MCF 10A (cell line): ENCODE measurements around the gene CHID1. TPM values are rescaled to one million over a fixed set of nuclear protein-coding genes. Genes with fewer than 3 reads are reported as not detected.

Experiments used
- BruUV-seq: library from RNA; stranded (reverse); fragments of 400-500 nt; replicated peaks from 2 replicates; lab custom pipeline; 2021; lab: Mats Ljungman, UMichigan
- CTCF ChIA-PET: fragments of 300-600 bp; sonication (Branson Sonifier 250); formaldehyde crosslinking; extraction: SDS; loops from one replicate; lab custom pipeline; 2021; ENCODE audit warnings: antibody characterized with exemption, inconsistent platforms; lab: Yijun Ruan, JAX
- POLR2A ChIA-PET: fragments of 300-600, 350-650 bp; sonication (Branson Sonifier 250); formaldehyde crosslinking; extraction: SDS; loops from one replicate; lab custom pipeline; 2020; ENCODE audit warnings: antibody characterized with exemption, inconsistent platforms; lab: Yijun Ruan, JAX
- DNase-seq: peaks from one replicate; pipeline ENCODE4 v3.0.0-alpha.2; 2018; ENCODE audit not compliant: unreplicated experiment
- H3K27ac Mint-ChIP-seq: one replicate; pipeline ENCODE4 v1.8.0; 2022; ENCODE audit warnings: mild to moderate bottlenecking, low read depth, mixed read lengths; ENCODE audit not compliant: unreplicated experiment
- H3K27me3 Mint-ChIP-seq: one replicate; pipeline ENCODE4 v1.8.0; 2022; ENCODE audit warnings: mixed read lengths; ENCODE audit not compliant: insufficient read depth, unreplicated experiment
- H3K36me3 Mint-ChIP-seq: one replicate; pipeline ENCODE4 v1.8.0; 2022; ENCODE audit warnings: mild to moderate bottlenecking, moderate library complexity, mixed read lengths; ENCODE audit not compliant: insufficient read depth, unreplicated experiment
- H3K4me1 Mint-ChIP-seq: one replicate; pipeline ENCODE4 v1.8.0; 2022; ENCODE audit warnings: mixed read lengths; ENCODE audit not compliant: insufficient read depth, unreplicated experiment
- H3K4me3 Mint-ChIP-seq: one replicate; pipeline ENCODE4 v1.8.0; 2022; ENCODE audit warnings: mild to moderate bottlenecking, moderate library complexity, mixed read lengths; ENCODE audit not compliant: unreplicated experiment
- H3K9me3 Mint-ChIP-seq: one replicate; pipeline ENCODE4 v1.8.0; 2022; ENCODE audit warnings: mixed read lengths; ENCODE audit not compliant: unreplicated experiment
- CTCF ChIP-seq: fragments of 200-600 bp; IDR thresholded peaks from one replicate; pipeline ENCODE4 v1.8.0; 2022; ENCODE audit warnings: antibody characterized with exemption, mild to moderate bottlenecking; ENCODE audit not compliant: unreplicated experiment
- intact Hi-C: fragments of 100-400 bp; cut with micrococcal nuclease; formaldehyde crosslinking; loops from 2 replicates; pipeline ENCODE4 v1.14.1; 2022
- total RNA-seq: library from RNA; stranded (reverse); gene quantifications from 2 replicates; pipeline ENCODE4 v1.2.3, GENCODE V29; 2022

Gene CHID1
- total RNA-seq, 1 experiment from 2014 or later = 94.8 TPM

GRCh38 chr11:872799-873198 is 37.8 kb downstream of the CHID1 start:
- no peak overlapping the region for H3K4me3 Mint-ChIP-seq
- CTCF ChIA-PET = interaction anchor here (1.1 kb wide), 1 partner anchor 179 kb away, joined by 3 read pairs; no protein-coding TSS in a partner anchor
- H3K9me3 Mint-ChIP-seq = no peaks in the 10 kb centered on the region
- POLR2A ChIA-PET = interaction anchor here (0.8 kb wide), 1 partner anchor 19 kb away, joined by 3 read pairs; no protein-coding TSS in a partner anchor
- no peaks in the 10 kb centered on the region for H3K4me1 Mint-ChIP-seq
- no TSS peak for BruUV-seq
- H3K27ac Mint-ChIP-seq = no peak overlapping the region
- peaks cover 32% of the 10 kb centered on the region for H3K36me3 Mint-ChIP-seq
- no peaks in the 10 kb centered on the region for H3K27me3 Mint-ChIP-seq
- DNase-seq = no peak
- no peak for TF ChIP-seq CTCF
- intact Hi-C loops = no loop called here

- Mint-ChIP-seq H3K36me3 (peaks cover 45% of the 10 kb centered on the region), H3K27ac (no peak overlapping the region), H3K27me3 (no peaks in the 10 kb centered on the region), H3K4me1 (no peaks in the 10 kb centered on the region), H3K9me3 (no peaks in the 10 kb centered on the region), H3K4me3 (no peak overlapping the region)
- TF ChIP-seq CTCF = no peak
- DNase-seq = no peak
- ChIA-PET POLR2A (interaction anchor here (0.6 kb wide), 1 partner anchor 245 kb away, joined by 3 read pairs; no protein-coding TSS in a partner anchor), CTCF (interaction anchor here (1.1 kb wide), 1 partner anchor 180 kb away, joined by 3 read pairs; no protein-coding TSS in a partner anchor)
- BruUV-seq = no TSS peak
- intact Hi-C loops = no loop called here
Observed at GRCh38 chr11:871472-871871, 39.1 kb downstream of the CHID1 start.

GRCh38 chr11:870418-870817 is 40.2 kb downstream of the CHID1 start:
- Mint-ChIP-seq H3K9me3 (no peaks in the 10 kb centered on the region), H3K27me3 (no peaks in the 10 kb centered on the region), H3K36me3 (peaks cover 55% of the 10 kb centered on the region), H3K27ac (no peak overlapping the region), H3K4me3 (no peak overlapping the region), H3K4me1 (no peaks in the 10 kb centered on the region)
- ChIA-PET POLR2A (no interaction called here), CTCF (interaction anchor here (0.6 to 2.8 kb wide), 2 partner anchors 86 to 181 kb away, joined by 3 to 12 read pairs; no protein-coding TSS in a partner anchor)
- no peak for TF ChIP-seq CTCF
- no TSS peak for BruUV-seq
- no peak for DNase-seq
- intact Hi-C loops = no loop called here

- no peaks in the 10 kb centered on the region for H3K9me3 Mint-ChIP-seq
- peaks cover 55% of the 10 kb centered on the region for H3K36me3 Mint-ChIP-seq
- DNase-seq = no peak
- ChIA-PET CTCF (interaction anchor here (0.6 to 2.8 kb wide), 2 partner anchors 86 to 181 kb away, joined by 3 to 12 read pairs; no protein-coding TSS in a partner anchor), POLR2A (no interaction called here)
- no peaks in the 10 kb centered on the region for H3K27me3 Mint-ChIP-seq
- BruUV-seq = no TSS peak
- peak; percentile 9 for TF ChIP-seq CTCF
- H3K4me1 Mint-ChIP-seq = no peaks in the 10 kb centered on the region
- intact Hi-C loops = no loop called here
- no peak overlapping the region for H3K4me3 Mint-ChIP-seq
- no peak overlapping the region for H3K27ac Mint-ChIP-seq
Observed at GRCh38 chr11:870127-870413, 40.5 kb downstream of the CHID1 start.
